Osteoblast (primary cell): Measurements from ENCODE around the gene ADAMTS17. TPM values are rescaled to one million over a fixed set of nuclear protein-coding genes. Genes with fewer than 3 reads are reported as not detected.

Experiments used
- DNase-seq: peaks from one replicate; pipeline ENCODE4 v3.0.0; 2011; ENCODE audit warnings: low spot score, mixed read lengths; ENCODE audit not compliant: insufficient read length; ENCODE audit errors: missing footprints
- H2AFZ ChIP-seq: 2 replicates; pipeline ENCODE4 v1.6.0; 2011; ENCODE audit warnings: mild to moderate bottlenecking, low read length
- H3K27ac ChIP-seq: 2 replicates; pipeline ENCODE4 v1.5.1; 2011; ENCODE audit warnings: mild to moderate bottlenecking, low read depth, low read length, moderate library complexity
- H3K27me3 ChIP-seq: 2 replicates; pipeline ENCODE4 v1.6.0; 2012; ENCODE audit warnings: mild to moderate bottlenecking, control low read depth, inconsistent platforms, low read length, moderate library complexity; ENCODE audit not compliant: insufficient read depth
- H3K36me3 ChIP-seq: 2 replicates; pipeline ENCODE4 v1.5.1; 2011; ENCODE audit warnings: mild to moderate bottlenecking, low read length, control low read depth, moderate library complexity; ENCODE audit not compliant: insufficient read depth
- H3K4me1 ChIP-seq: 2 replicates; pipeline ENCODE4 v1.5.1; 2011; ENCODE audit warnings: mild to moderate bottlenecking, low read length, control low read depth, moderate library complexity; ENCODE audit not compliant: insufficient read depth
- H3K4me2 ChIP-seq: 2 replicates; pipeline ENCODE4 v1.6.0; 2011; ENCODE audit warnings: mild to moderate bottlenecking, low read length; ENCODE audit not compliant: insufficient read depth
- H3K4me3 ChIP-seq: fragments of 200-600 bp; sonication (generic); 3 replicates; pipeline ENCODE4 v1.5.1; 2012; ENCODE audit warnings: mild to moderate bottlenecking, low read length, inconsistent platforms; ENCODE audit not compliant: insufficient read depth
- H3K79me2 ChIP-seq: 2 replicates; pipeline ENCODE4 v1.6.0; 2012; ENCODE audit warnings: mild to moderate bottlenecking, low read length, control low read depth, inconsistent platforms; ENCODE audit not compliant: insufficient read depth
- H3K9me3 ChIP-seq: 2 replicates; pipeline ENCODE4 v1.5.1; 2011; ENCODE audit warnings: low read depth, low read length, control low read depth
- H4K20me1 ChIP-seq: 2 replicates; pipeline ENCODE4 v1.6.0; 2012; ENCODE audit warnings: mild to moderate bottlenecking, low read length, control low read depth; ENCODE audit not compliant: insufficient read depth
- CTCF ChIP-seq: IDR thresholded peaks from 2 replicates; pipeline ENCODE4 v1.5.1; 2011; ENCODE audit warnings: mild to moderate bottlenecking, low read depth, low read length, moderate library complexity; ENCODE audit errors: extremely low read depth
- total RNA-seq: library from RNA; depleted of rRNA; stranded (reverse); fragments of >200 nt; gene quantifications from 2 replicates; pipeline ENCODE4 v1.2.3, GENCODE V29; 2012

Gene ADAMTS17
- total RNA-seq, 1 donor: under 0.01 TPM

- H3K4me3 ChIP-seq: no peak overlapping the region
- no peak for TF ChIP-seq CTCF
- no peaks in the 10 kb centered on the region for H3K4me1 ChIP-seq
- H4K20me1 ChIP-seq: no peaks in the 10 kb centered on the region
- no peaks in the 10 kb centered on the region for H3K79me2 ChIP-seq
- H3K27ac ChIP-seq: no peak overlapping the region
- DNase-seq: peak; percentile 46
- H2AFZ ChIP-seq: no peak overlapping the region
- H3K4me2 ChIP-seq: no peak overlapping the region
- H3K9me3 ChIP-seq: no peaks in the 10 kb centered on the region
- no peaks in the 10 kb centered on the region for H3K36me3 ChIP-seq
- no peaks in the 10 kb centered on the region for H3K27me3 ChIP-seq
Measured at GRCh38 chr15:99978426-99978825, 363.3 kb downstream of the ADAMTS17 start.

GRCh38 chr15:99977929-99978328 is 363.8 kb downstream of the ADAMTS17 start:
- H4K20me1 ChIP-seq: no peaks in the 10 kb centered on the region
- no peak for TF ChIP-seq CTCF
- H3K4me2 ChIP-seq: no peak overlapping the region
- no peak overlapping the region for H2AFZ ChIP-seq
- no peaks in the 10 kb centered on the region for H3K27me3 ChIP-seq
- H3K36me3 ChIP-seq: no peaks in the 10 kb centered on the region
- DNase-seq: peak; percentile 15
- no peaks in the 10 kb centered on the region for H3K79me2 ChIP-seq
- H3K27ac ChIP-seq: no peak overlapping the region
- H3K9me3 ChIP-seq: no peaks in the 10 kb centered on the region
- H3K4me1 ChIP-seq: no peaks in the 10 kb centered on the region
- no peak overlapping the region for H3K4me3 ChIP-seq

GRCh38 chr15:99976811-99977271 is 364.9 kb downstream of the ADAMTS17 start:
- H3K4me3 ChIP-seq: no peak overlapping the region
- H3K4me1 ChIP-seq: no peaks in the 10 kb centered on the region
- H4K20me1 ChIP-seq: no peaks in the 10 kb centered on the region
- H3K36me3 ChIP-seq: no peaks in the 10 kb centered on the region
- no peak for TF ChIP-seq CTCF
- no peaks in the 10 kb centered on the region for H3K27me3 ChIP-seq
- no peaks in the 10 kb centered on the region for H3K9me3 ChIP-seq
- no peak overlapping the region for H3K4me2 ChIP-seq
- H2AFZ ChIP-seq: peak overlapping the region; percentile 47
- no peaks in the 10 kb centered on the region for H3K79me2 ChIP-seq
- peak; percentile 91 for DNase-seq
- H3K27ac ChIP-seq: peak overlapping the region; percentile 28

- H3K4me2 ChIP-seq: no peak overlapping the region
- no peaks in the 10 kb centered on the region for H3K4me1 ChIP-seq
- H3K4me3 ChIP-seq: no peak overlapping the region
- H3K27me3 ChIP-seq: no peaks in the 10 kb centered on the region
- TF ChIP-seq CTCF: no peak
- no peaks in the 10 kb centered on the region for H3K9me3 ChIP-seq
- H3K27ac ChIP-seq: no peak overlapping the region
- no peak overlapping the region for H2AFZ ChIP-seq
- H4K20me1 ChIP-seq: no peaks in the 10 kb centered on the region
- no peaks in the 10 kb centered on the region for H3K79me2 ChIP-seq
- no peaks in the 10 kb centered on the region for H3K36me3 ChIP-seq
- peak; percentile 29 for DNase-seq
Measured at GRCh38 chr15:99976000-99976399, 365.8 kb downstream of the ADAMTS17 start.
